Germinal center (tissue), 1 donor: Measurements from ENCODE around the gene FUBP3.
"Not testable (repeated sequence)": the region's sequence is repeated elsewhere in the genome, so short reads cannot be mapped to it uniquely, and the experiment has no call there.

Experiments used
- DNase-seq: peaks from one replicate; pipeline ENCODE4 v3.0.0; 2012; ENCODE audit warnings: mixed read lengths, low spot score

The FUBP3 gene

GRCh38 chr9:130682421-130683121 lies 103.2 kb downstream of the FUBP3 start:
- DNase-seq, result peak; percentile 74

- no peak for DNase-seq
These were observed 105.7 kb downstream of the FUBP3 start for GRCh38 chr9:130685104-130685503.

GRCh38 chr9:130685945-130686344 lies 106.6 kb downstream of the FUBP3 start:
- DNase-seq, result not testable (repeated sequence)

- DNase-seq, result no peak
These were observed 108.2 kb downstream of the FUBP3 start for GRCh38 chr9:130687615-130688014.
